A549 (cell line): ENCODE data around the gene ZNF582. TPM values are rescaled to one million over a fixed set of nuclear protein-coding genes. Genes with fewer than 3 reads are reported as not detected.

ENCODE experiments used
- ATAC-seq, 2 experiments: fragments of 200-7000 bp in 1 of 2; fragments of >200 bp in 1 of 2; cut with Nextera tagmentation in 1 of 2; cut with Tn5 transposase in 1 of 2; 3 replicates each; pipeline versions ENCODE4 v1.8.0 to v1.9.1; 2018 to 2020; ENCODE audit warnings: mild to moderate bottlenecking in 1 of 2, moderate library complexity in 1 of 2
- CTCF ChIA-PET: fragments of 300-600 bp; sonication (Branson Sonifier 250); formaldehyde crosslinking; extraction: SDS; loops from one replicate; lab custom pipeline; 2021; ENCODE audit warnings: antibody characterized with exemption, inconsistent platforms; lab: Yijun Ruan, JAX
- POLR2A ChIA-PET: fragments of 350-600 bp; formaldehyde crosslinking; extraction: SDS; loops from one replicate; lab custom pipeline; 2021; ENCODE audit warnings: antibody characterized with exemption, inconsistent platforms; lab: Yijun Ruan, JAX
- DNase-seq, 2 experiments: peaks; one replicate each; pipeline versions ENCODE4 v3.0.0 to v3.0.0-alpha.2; 2011 to 2016; ENCODE audit warnings: low read depth in 1 of 2, low spot score in 1 of 2
- FAIRE-seq: peaks from 2 replicates; lab custom pipeline; 2011; peaks lifted over from hg19 to GRCh38; lab: Jason Lieb, UNC
- H3K27ac ChIP-seq, 2 experiments: fragments of >200 bp; sonication (Bioruptor Twin); formaldehyde crosslinking; 3 replicates each; pipeline ENCODE4 v1.5.1; 2016 to 2017
- H3K4me1 ChIP-seq: fragments of >200 bp; sonication (Bioruptor Twin); formaldehyde crosslinking; 3 replicates; pipeline ENCODE4 v1.6.1; 2016
- H3K4me2 ChIP-seq: fragments of >200 bp; sonication (Bioruptor Twin); formaldehyde crosslinking; 3 replicates; pipeline ENCODE4 v1.6.1; 2016
- H3K4me3 ChIP-seq: fragments of >200 bp; sonication (Bioruptor Twin); formaldehyde crosslinking; 3 replicates; pipeline ENCODE4 v1.5.1; 2016
- H3K9me3 ChIP-seq: fragments of >200 bp; sonication (Bioruptor Twin); formaldehyde crosslinking; 3 replicates; pipeline ENCODE4 v1.6.1; 2016
- CBX8 ChIP-seq: fragments of 200-600 bp; sonication (generic); IDR thresholded peaks from 2 replicates; pipeline ENCODE4 v1.6.1; 2016
- CHD2 ChIP-seq: fragments of 150-350 bp; IDR thresholded peaks from 2 replicates; pipeline ENCODE4 v1.6.1; 2014; ENCODE audit warnings: low read length; ENCODE audit not compliant: partially characterized antibody
- CHD4 ChIP-seq: fragments of 200-600 bp; sonication (generic); IDR thresholded peaks from 2 replicates; pipeline ENCODE4 v1.6.1; 2016; ENCODE audit warnings: antibody characterized with exemption, mild to moderate bottlenecking, borderline replicate concordance
- FOSL2 ChIP-seq, 2 experiments: fragments of 450-650 bp in 1 of 2; fragments of >200 bp in 1 of 2; sonication (Bioruptor Twin) in 1 of 2; formaldehyde crosslinking; IDR thresholded peaks; 2 replicates each; pipeline versions ENCODE4 v1.5.0 to v1.6.1; 2016 to 2020; ENCODE audit warnings: mild to moderate bottlenecking in 1 of 2, moderate library complexity in 1 of 2
- GATA3 ChIP-seq: IDR thresholded peaks from 2 replicates; pipeline ENCODE4 v1.6.1; 2012; ENCODE audit warnings: borderline replicate concordance
- HEYL ChIP-seq: fragments of 250-450 bp; sonication (Bioruptor Pico); IDR thresholded peaks from 2 replicates; pipeline ENCODE4 v1.8.0; 2021; ENCODE audit warnings: mild to moderate bottlenecking, moderate library complexity
- HOXB13 ChIP-seq: fragments of 250-450 bp; sonication (Bioruptor Pico); IDR thresholded peaks from 2 replicates; pipeline ENCODE4 v1.5.0; 2020; ENCODE audit warnings: low read depth, mild to moderate bottlenecking, moderate library complexity
- KDM5A ChIP-seq: fragments of 200-600 bp; sonication (generic); IDR thresholded peaks from 2 replicates; pipeline ENCODE4 v1.6.1; 2016; ENCODE audit warnings: antibody characterized with exemption, mild to moderate bottlenecking
- MAFK ChIP-seq: fragments of 450-650 bp; IDR thresholded peaks from 2 replicates; pipeline ENCODE4 v1.6.1; 2014; ENCODE audit not compliant: partially characterized antibody
- MAZ ChIP-seq: fragments of 150-350 bp; IDR thresholded peaks from 2 replicates; pipeline ENCODE4 v1.6.1; 2014; ENCODE audit warnings: antibody characterized with exemption, low read depth, low read length, borderline replicate concordance
- POLR2A ChIP-seq: IDR thresholded peaks from 2 replicates; pipeline ENCODE4 v1.6.1; 2012; ENCODE audit warnings: mild to moderate bottlenecking, low read length
- RAD21 ChIP-seq, 2 experiments: fragments of >200 bp in 1 of 2; sonication (Bioruptor Twin) in 1 of 2; formaldehyde crosslinking in 1 of 2; IDR thresholded peaks in 1 of 2; conservative IDR thresholded peaks in 1 of 2; 2 replicates in 1 of 2; 3 replicates in 1 of 2; pipeline ENCODE4 v1.6.1; 2012 to 2018; ENCODE audit warnings: inconsistent platforms in 1 of 2
- SMC3 ChIP-seq: fragments of >200 bp; sonication (Bioruptor Twin); formaldehyde crosslinking; IDR thresholded peaks from 3 replicates; pipeline ENCODE4 v1.6.1; 2018; ENCODE audit warnings: inconsistent platforms
- ZNF302 ChIP-seq: fragments of 250-450 bp; sonication (Bioruptor Pico); IDR thresholded peaks from 2 replicates; pipeline ENCODE4 v1.9.0; 2021; ENCODE audit warnings: inconsistent platforms, mild to moderate bottlenecking, moderate library complexity
- WGBS: methylation state at CpG from one replicate; pipeline ENCODE4 v1.1.6; 2017; ENCODE audit errors: missing lambda C conversion rate; 5-methylcytosine and 5-hydroxymethylcytosine counted together
- polyA plus RNA-seq, 4 experiments: library from polyadenylated mRNA; depleted of rRNA in 3 of 4; stranded (reverse); fragments of >200 nt; fragmentation: RNase III in 1 of 4; extraction: RNeasy Plus Mini Kit Qiagen cat#74134 plus additional on column Dnase treatment in 1 of 4; gene quantifications; 2 replicates in 3 of 4; 3 replicates in 1 of 4; pipeline ENCODE4 v1.2.3, GENCODE V29; 2011 to 2017
- TF ChIP-seq, protein P1 (sequence below): fragments of >200 bp; sonication (Bioruptor Twin); formaldehyde crosslinking; IDR thresholded peaks from 3 replicates; pipeline ENCODE4 v1.5.1; 2016
- TF ChIP-seq, protein P2 (sequence below): IDR thresholded peaks from 2 replicates; pipeline ENCODE4 v1.6.1; 2012; ENCODE audit warnings: low read depth, borderline replicate concordance
- TF ChIP-seq, protein P3 (sequence below): fragments of >200 bp; sonication (Bioruptor Twin); formaldehyde crosslinking; IDR thresholded peaks from 3 replicates; pipeline ENCODE4 v1.6.1; 2016
- TF ChIP-seq, protein P4 (sequence below): fragments of 200-600 bp; sonication (generic); IDR thresholded peaks from 2 replicates; pipeline ENCODE4 v1.6.1; 2016; ENCODE audit warnings: antibody characterized with exemption, mild to moderate bottlenecking, moderate library complexity
- TF ChIP-seq, protein P5 (sequence below): IDR thresholded peaks from 2 replicates; pipeline ENCODE4 v1.6.1; 2012
- TF ChIP-seq, protein P6 (sequence below): IDR thresholded peaks from 2 replicates; pipeline ENCODE4 v1.6.1; 2012

The ZNF582 gene
- polyA plus RNA-seq, 2 of the 4 experiments (the other 2 are of a cell fraction), result 1.0 to 3.2 TPM

DNA sequence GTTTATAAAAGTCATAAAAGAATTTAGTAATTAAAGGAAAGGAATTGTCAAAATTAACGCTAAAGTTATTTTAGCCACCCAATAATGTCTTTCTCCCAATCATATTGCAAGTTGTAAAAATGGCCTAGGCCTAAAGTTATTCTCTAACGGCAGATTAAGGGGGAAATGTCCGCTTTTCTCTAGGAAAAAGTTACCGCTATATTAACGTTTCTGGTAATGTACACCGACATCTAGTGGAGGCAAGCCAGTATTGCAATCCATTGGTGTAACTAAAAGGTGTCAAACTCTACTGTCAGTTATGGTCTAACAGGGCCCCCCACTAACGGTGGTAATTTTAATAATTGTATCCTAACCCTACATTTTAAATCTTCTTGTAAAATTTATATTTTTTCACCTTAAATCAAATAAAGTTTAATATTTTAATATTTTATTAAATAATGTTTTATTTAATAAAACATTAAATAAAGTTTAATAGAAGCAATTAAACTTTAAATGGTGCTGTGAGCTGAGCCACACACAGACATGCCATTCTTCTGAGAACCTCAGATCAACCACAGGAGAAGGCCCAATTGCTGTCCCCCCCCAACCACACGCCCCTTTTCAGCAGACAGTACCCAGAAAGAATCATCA, 42.8 kb downstream of the ZNF582 start:
- peak; percentile 11 to 60 for DNase-seq
- ATAC-seq, result peak in 1 of 2 experiments; percentile 40; a peak in 2 of 6 replicates
- ChIA-PET POLR2A (no interaction called here), CTCF (interaction anchor here (1.3 to 2.0 kb wide), 3 partner anchors 97 to 275 kb away, joined by 3 to 7 read pairs (median 6); no protein-coding TSS in a partner anchor)
- no peaks in the 10 kb centered on the region for H3K4me1 ChIP-seq
- TF ChIP-seq CBX8 (no peak), ZNF302 (CRISPR knock-in tag) (no peak), CHD4 (no peak), KDM5A (no peak), HOXB13 (CRISPR knock-in tag) (no peak), RAD21 (conservative IDR thresholded peaks at IDR 0.05 in 1 of 2, IDR thresholded peaks at IDR 0.05 in 1 of 2) (peak; percentile 57 to 64)
- TF ChIP-seq, protein P1, sequence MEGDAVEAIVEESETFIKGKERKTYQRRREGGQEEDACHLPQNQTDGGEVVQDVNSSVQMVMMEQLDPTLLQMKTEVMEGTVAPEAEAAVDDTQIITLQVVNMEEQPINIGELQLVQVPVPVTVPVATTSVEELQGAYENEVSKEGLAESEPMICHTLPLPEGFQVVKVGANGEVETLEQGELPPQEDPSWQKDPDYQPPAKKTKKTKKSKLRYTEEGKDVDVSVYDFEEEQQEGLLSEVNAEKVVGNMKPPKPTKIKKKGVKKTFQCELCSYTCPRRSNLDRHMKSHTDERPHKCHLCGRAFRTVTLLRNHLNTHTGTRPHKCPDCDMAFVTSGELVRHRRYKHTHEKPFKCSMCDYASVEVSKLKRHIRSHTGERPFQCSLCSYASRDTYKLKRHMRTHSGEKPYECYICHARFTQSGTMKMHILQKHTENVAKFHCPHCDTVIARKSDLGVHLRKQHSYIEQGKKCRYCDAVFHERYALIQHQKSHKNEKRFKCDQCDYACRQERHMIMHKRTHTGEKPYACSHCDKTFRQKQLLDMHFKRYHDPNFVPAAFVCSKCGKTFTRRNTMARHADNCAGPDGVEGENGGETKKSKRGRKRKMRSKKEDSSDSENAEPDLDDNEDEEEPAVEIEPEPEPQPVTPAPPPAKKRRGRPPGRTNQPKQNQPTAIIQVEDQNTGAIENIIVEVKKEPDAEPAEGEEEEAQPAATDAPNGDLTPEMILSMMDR, result peak; percentile 58
- TF ChIP-seq, protein P2, sequence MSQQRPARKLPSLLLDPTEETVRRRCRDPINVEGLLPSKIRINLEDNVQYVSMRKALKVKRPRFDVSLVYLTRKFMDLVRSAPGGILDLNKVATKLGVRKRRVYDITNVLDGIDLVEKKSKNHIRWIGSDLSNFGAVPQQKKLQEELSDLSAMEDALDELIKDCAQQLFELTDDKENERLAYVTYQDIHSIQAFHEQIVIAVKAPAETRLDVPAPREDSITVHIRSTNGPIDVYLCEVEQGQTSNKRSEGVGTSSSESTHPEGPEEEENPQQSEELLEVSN, result no peak
- no peak overlapping the region for H3K4me2 ChIP-seq
- H3K9me3 ChIP-seq, result peaks cover 52% of the 10 kb centered on the region
- no peak for FAIRE-seq
- WGBS, result 10% methylated on average over 8 of the region's 8 CpGs
- H3K27ac ChIP-seq, result no peak overlapping the region
- no peak overlapping the region for H3K4me3 ChIP-seq

DNA sequence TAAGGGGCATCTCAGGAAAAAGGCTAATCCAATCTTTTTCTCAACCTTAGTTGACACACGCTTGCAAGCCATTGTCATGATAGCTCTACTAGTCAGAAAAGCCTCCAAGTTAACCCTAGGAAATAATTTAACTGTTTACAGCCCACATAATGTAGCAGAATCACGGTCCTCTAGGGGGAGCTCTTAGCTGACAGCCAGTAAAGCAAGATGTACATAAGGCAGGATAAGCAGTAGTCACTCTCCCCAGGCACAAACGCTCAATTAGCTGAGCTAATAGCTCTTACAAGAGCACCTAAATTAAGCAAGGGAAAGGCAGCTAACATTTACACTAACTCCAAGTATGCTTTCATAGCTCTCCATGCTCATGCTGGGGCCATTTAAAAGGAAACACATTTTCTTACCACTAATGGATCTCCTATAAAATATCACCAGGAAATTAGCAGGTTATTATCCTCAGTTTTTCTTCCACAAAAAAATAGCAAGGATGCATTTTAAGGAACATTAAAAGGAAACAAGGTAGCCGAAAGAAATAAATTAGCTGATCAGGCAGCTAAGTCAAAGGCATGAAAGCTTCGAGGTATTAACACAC, 45.0 kb downstream of the ZNF582 start:
- ATAC-seq, result peak in 1 of 2 experiments; percentile 44; a peak in 1 of 6 replicates

DNA sequence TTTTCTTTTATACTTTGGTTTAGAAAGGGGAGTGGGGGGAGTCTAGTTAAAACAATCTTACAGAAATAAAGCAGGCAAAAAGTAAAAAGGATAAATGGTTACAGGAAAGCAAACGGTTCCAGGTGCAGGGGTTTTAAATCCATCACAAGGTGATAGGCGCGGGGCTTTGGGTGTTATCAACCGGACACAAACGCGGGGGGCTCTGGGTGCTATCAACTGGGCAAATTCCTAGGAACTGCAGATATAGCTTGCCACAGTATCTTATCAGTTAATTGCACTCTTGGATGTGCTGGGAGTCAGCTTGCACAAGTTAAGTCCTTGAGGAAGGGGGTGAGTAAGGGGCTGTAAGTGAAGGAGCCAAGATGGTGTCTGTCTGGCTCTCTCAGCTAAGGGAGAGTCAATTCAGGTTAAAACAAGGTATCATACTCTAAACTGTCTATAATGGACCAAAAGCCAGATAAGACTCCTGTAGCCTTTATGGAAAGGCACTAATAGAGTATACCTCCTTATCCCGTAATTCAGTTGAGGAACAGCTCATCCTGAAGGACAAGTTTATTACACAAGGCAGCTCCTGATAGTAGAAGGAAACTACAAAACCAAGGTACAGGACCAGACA, 46.1 kb downstream of the ZNF582 start:
- ChIA-PET POLR2A (no interaction called here), CTCF (interaction anchor here (0.9 to 3.0 kb wide), 3 partner anchors 14 to 281 kb away, joined by 3 to 11 read pairs (median 4); no protein-coding TSS in a partner anchor)
- H3K4me2 ChIP-seq, result no peak overlapping the region
- H3K4me1 ChIP-seq, result no peaks in the 10 kb centered on the region
- peaks cover 57% of the 10 kb centered on the region for H3K9me3 ChIP-seq
- no peak for ATAC-seq
- DNase-seq, result no peak
- no peak for FAIRE-seq
- H3K4me3 ChIP-seq, result no peak overlapping the region
- no peak overlapping the region for H3K27ac ChIP-seq
- WGBS, result 37% methylated on average over 7 of the region's 7 CpGs
- no peak for TF ChIP-seq SMC3
- no peak for TF ChIP-seq FOSL2 (IDR thresholded peaks at IDR 0.05)
- no peak for TF ChIP-seq FOSL2 (CRISPR knock-in tag; IDR thresholded peaks at IDR 0.05)
- no peak for TF ChIP-seq CHD2
- no peak for TF ChIP-seq MAZ
- TF ChIP-seq POLR2A, result no peak
- TF ChIP-seq, protein P3, sequence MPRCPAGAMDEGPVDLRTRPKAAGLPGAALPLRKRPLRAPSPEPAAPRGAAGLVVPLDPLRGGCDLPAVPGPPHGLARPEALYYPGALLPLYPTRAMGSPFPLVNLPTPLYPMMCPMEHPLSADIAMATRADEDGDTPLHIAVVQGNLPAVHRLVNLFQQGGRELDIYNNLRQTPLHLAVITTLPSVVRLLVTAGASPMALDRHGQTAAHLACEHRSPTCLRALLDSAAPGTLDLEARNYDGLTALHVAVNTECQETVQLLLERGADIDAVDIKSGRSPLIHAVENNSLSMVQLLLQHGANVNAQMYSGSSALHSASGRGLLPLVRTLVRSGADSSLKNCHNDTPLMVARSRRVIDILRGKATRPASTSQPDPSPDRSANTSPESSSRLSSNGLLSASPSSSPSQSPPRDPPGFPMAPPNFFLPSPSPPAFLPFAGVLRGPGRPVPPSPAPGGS, result no peak
- TF ChIP-seq, protein P4, sequence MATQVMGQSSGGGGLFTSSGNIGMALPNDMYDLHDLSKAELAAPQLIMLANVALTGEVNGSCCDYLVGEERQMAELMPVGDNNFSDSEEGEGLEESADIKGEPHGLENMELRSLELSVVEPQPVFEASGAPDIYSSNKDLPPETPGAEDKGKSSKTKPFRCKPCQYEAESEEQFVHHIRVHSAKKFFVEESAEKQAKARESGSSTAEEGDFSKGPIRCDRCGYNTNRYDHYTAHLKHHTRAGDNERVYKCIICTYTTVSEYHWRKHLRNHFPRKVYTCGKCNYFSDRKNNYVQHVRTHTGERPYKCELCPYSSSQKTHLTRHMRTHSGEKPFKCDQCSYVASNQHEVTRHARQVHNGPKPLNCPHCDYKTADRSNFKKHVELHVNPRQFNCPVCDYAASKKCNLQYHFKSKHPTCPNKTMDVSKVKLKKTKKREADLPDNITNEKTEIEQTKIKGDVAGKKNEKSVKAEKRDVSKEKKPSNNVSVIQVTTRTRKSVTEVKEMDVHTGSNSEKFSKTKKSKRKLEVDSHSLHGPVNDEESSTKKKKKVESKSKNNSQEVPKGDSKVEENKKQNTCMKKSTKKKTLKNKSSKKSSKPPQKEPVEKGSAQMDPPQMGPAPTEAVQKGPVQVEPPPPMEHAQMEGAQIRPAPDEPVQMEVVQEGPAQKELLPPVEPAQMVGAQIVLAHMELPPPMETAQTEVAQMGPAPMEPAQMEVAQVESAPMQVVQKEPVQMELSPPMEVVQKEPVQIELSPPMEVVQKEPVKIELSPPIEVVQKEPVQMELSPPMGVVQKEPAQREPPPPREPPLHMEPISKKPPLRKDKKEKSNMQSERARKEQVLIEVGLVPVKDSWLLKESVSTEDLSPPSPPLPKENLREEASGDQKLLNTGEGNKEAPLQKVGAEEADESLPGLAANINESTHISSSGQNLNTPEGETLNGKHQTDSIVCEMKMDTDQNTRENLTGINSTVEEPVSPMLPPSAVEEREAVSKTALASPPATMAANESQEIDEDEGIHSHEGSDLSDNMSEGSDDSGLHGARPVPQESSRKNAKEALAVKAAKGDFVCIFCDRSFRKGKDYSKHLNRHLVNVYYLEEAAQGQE, result no peak
- TF ChIP-seq RAD21 (conservative IDR thresholded peaks at IDR 0.05 in 1 of 2, IDR thresholded peaks at IDR 0.05 in 1 of 2), result no peak
- no peak for TF ChIP-seq GATA3
- TF ChIP-seq HEYL (CRISPR knock-in tag), result no peak
- TF ChIP-seq MAFK, result no peak
- TF ChIP-seq, protein P5, sequence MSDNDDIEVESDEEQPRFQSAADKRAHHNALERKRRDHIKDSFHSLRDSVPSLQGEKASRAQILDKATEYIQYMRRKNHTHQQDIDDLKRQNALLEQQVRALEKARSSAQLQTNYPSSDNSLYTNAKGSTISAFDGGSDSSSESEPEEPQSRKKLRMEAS, result no peak

More for the DNA sequence above, 45.0 kb downstream of the ZNF582 start:
- Histone ChIP-seq H3K27ac (no peak overlapping the region), H3K4me3 (no peak overlapping the region)
- WGBS, result 21% methylated on average over 5 of the region's 5 CpGs
- CTCF ChIA-PET, result interaction anchor here (0.7 to 3.0 kb wide), 8 partner anchors 10 to 1696 kb away, joined by 3 to 11 read pairs (median 4); no protein-coding TSS in a partner anchor
- TF ChIP-seq POLR2A (no peak), RAD21 (conservative IDR thresholded peaks at IDR 0.05 in 1 of 2, IDR thresholded peaks at IDR 0.05 in 1 of 2) (peak in 1 of 2 experiments; percentile 18; a peak in 1 of 5 replicates)
- TF ChIP-seq, protein P6, sequence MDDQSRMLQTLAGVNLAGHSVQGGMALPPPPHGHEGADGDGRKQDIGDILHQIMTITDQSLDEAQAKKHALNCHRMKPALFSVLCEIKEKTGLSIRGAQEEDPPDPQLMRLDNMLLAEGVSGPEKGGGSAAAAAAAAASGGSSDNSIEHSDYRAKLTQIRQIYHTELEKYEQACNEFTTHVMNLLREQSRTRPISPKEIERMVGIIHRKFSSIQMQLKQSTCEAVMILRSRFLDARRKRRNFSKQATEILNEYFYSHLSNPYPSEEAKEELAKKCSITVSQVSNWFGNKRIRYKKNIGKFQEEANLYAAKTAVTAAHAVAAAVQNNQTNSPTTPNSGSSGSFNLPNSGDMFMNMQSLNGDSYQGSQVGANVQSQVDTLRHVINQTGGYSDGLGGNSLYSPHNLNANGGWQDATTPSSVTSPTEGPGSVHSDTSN, result no peak
- TF ChIP-seq, all 56 proteins: peak for 1
- peak in 1 of 2 experiments; percentile 30 for DNase-seq
- H3K4me1 ChIP-seq, result no peaks in the 10 kb centered on the region
- H3K4me2 ChIP-seq, result no peak overlapping the region
- peak; percentile 56 for FAIRE-seq
- peaks cover 52% of the 10 kb centered on the region for H3K9me3 ChIP-seq
- POLR2A ChIA-PET, result interaction anchor here (1.2 kb wide), 2 partner anchors 33 to 94 kb away, joined by 3 read pairs; partner anchors contain the start of gene ZSCAN5A
